Measurements from ENCODE around the gene ADH5.

ADH5 gene

DNA sequence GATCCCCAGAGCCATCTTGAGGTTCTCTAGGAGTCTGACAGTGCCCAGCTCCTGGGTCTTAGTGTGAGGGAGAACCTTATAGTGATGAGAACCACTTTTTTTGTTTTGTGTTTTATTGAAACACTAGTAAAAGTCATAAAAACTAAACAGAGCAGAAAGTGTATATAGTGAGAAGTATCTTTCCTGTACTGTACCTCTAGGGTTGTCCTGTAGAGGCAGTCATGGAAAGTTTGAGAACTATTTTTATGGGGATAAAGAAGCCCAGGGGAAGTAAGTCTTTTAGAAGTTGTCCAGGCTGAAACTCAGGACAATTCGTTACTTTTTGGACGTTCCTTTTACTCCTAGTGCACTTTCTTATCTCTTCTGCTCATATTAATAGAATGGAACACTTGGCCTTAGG lies 40.9 kb downstream of the ADH5 start:
- ChIA-PET CTCF (interaction anchor here (0.9 kb wide), 1 partner anchor 8 kb away, joined by 4 read pairs; no protein-coding TSS in a partner anchor), POLR2A (no interaction called here)
- DNase-seq (ENCODE audit: extremely low spot score), result no peak
- TF ChIP-seq BHLHE40 (IDR thresholded peaks at IDR 0.05; ENCODE audit: borderline replicate concordance) (no peak), FOXA1 (IDR thresholded peaks at IDR 0.05) (no peak), SP1 (IDR thresholded peaks at IDR 0.05) (no peak), NFRKB (IDR thresholded peaks at IDR 0.05) (no peak), TARDBP (IDR thresholded peaks at IDR 0.05) (no peak), LEF1 (IDR thresholded peaks at IDR 0.05; ENCODE audit: borderline replicate concordance) (no peak), L3MBTL2 (conservative IDR thresholded peaks at IDR 0.05) (no peak), SUZ12 (IDR thresholded peaks at IDR 0.05) (no peak), FOXM1 (IDR thresholded peaks at IDR 0.05; ENCODE audit: borderline replicate concordance) (no peak), ARNT (IDR thresholded peaks at IDR 0.05) (no peak), HDGF (IDR thresholded peaks at IDR 0.05; ENCODE audit: borderline replicate concordance) (no peak), ZNF384 (IDR thresholded peaks at IDR 0.05) (no peak), ELF4 (IDR thresholded peaks at IDR 0.05) (no peak), CTBP1 (IDR thresholded peaks at IDR 0.05; ENCODE audit: borderline replicate concordance) (no peak)
- TF ChIP-seq, protein P1, sequence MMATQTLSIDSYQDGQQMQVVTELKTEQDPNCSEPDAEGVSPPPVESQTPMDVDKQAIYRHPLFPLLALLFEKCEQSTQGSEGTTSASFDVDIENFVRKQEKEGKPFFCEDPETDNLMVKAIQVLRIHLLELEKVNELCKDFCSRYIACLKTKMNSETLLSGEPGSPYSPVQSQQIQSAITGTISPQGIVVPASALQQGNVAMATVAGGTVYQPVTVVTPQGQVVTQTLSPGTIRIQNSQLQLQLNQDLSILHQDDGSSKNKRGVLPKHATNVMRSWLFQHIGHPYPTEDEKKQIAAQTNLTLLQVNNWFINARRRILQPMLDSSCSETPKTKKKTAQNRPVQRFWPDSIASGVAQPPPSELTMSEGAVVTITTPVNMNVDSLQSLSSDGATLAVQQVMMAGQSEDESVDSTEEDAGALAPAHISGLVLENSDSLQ (IDR thresholded peaks at IDR 0.05), result no peak

GRCh38 chr4:99043346-99043745 lies 45.2 kb downstream of the ADH5 start:
- ChIA-PET POLR2A (no interaction called here), CTCF (no interaction called here)
- no peak for DNase-seq (ENCODE audit: extremely low spot score)
- TF ChIP-seq FOXA1 (IDR thresholded peaks at IDR 0.05), result no peak
- no peak for TF ChIP-seq SUZ12 (IDR thresholded peaks at IDR 0.05)
- TF ChIP-seq ELF4 (IDR thresholded peaks at IDR 0.05), result no peak
- no peak for TF ChIP-seq LEF1 (IDR thresholded peaks at IDR 0.05; ENCODE audit: borderline replicate concordance)

- POLR2A ChIA-PET, result no interaction called here
- CTCF ChIA-PET, result no interaction called here
- no peak for DNase-seq (ENCODE audit: extremely low spot score)
- no peak for TF ChIP-seq L3MBTL2 (conservative IDR thresholded peaks at IDR 0.05)
- TF ChIP-seq SUZ12 (IDR thresholded peaks at IDR 0.05), result no peak
- no peak for TF ChIP-seq FOXA1 (IDR thresholded peaks at IDR 0.05)
- TF ChIP-seq ARNT (IDR thresholded peaks at IDR 0.05), result no peak
- no peak for TF ChIP-seq ELF4 (IDR thresholded peaks at IDR 0.05)
- no peak for TF ChIP-seq HDGF (IDR thresholded peaks at IDR 0.05; ENCODE audit: borderline replicate concordance)
- TF ChIP-seq NFRKB (IDR thresholded peaks at IDR 0.05), result no peak
- TF ChIP-seq CTBP1 (IDR thresholded peaks at IDR 0.05; ENCODE audit: borderline replicate concordance), result no peak
- TF ChIP-seq BHLHE40 (IDR thresholded peaks at IDR 0.05; ENCODE audit: borderline replicate concordance), result no peak
- TF ChIP-seq, protein P1 (IDR thresholded peaks at IDR 0.05), result no peak
These were observed 50.4 kb downstream of the ADH5 start for GRCh38 chr4:99038213-99038612.

GRCh38 chr4:99033956-99034355 lies 54.6 kb downstream of the ADH5 start:
- POLR2A ChIA-PET, result no interaction called here
- CTCF ChIA-PET, result no interaction called here
- no peak for DNase-seq (ENCODE audit: extremely low spot score)
- no peak for TF ChIP-seq SP1 (IDR thresholded peaks at IDR 0.05)
- no peak for TF ChIP-seq LEF1 (IDR thresholded peaks at IDR 0.05; ENCODE audit: borderline replicate concordance)
- TF ChIP-seq SUZ12 (IDR thresholded peaks at IDR 0.05), result no peak
- TF ChIP-seq, protein P1 (IDR thresholded peaks at IDR 0.05), result no peak
- TF ChIP-seq ELF4 (IDR thresholded peaks at IDR 0.05), result no peak
- no peak for TF ChIP-seq HDGF (IDR thresholded peaks at IDR 0.05; ENCODE audit: borderline replicate concordance)
- TF ChIP-seq CTBP1 (IDR thresholded peaks at IDR 0.05; ENCODE audit: borderline replicate concordance), result no peak
- no peak for TF ChIP-seq FOXM1 (IDR thresholded peaks at IDR 0.05; ENCODE audit: borderline replicate concordance)
- TF ChIP-seq FOXA1 (IDR thresholded peaks at IDR 0.05), result no peak
- TF ChIP-seq NFRKB (IDR thresholded peaks at IDR 0.05), result no peak
- TF ChIP-seq TARDBP (IDR thresholded peaks at IDR 0.05), result no peak
- TF ChIP-seq FOXK2 (IDR thresholded peaks at IDR 0.05), result no peak
- no peak for TF ChIP-seq BHLHE40 (IDR thresholded peaks at IDR 0.05; ENCODE audit: borderline replicate concordance)
- TF ChIP-seq L3MBTL2 (conservative IDR thresholded peaks at IDR 0.05), result no peak
- TF ChIP-seq ZNF384 (IDR thresholded peaks at IDR 0.05), result no peak
- no peak for TF ChIP-seq ARNT (IDR thresholded peaks at IDR 0.05)

DNA sequence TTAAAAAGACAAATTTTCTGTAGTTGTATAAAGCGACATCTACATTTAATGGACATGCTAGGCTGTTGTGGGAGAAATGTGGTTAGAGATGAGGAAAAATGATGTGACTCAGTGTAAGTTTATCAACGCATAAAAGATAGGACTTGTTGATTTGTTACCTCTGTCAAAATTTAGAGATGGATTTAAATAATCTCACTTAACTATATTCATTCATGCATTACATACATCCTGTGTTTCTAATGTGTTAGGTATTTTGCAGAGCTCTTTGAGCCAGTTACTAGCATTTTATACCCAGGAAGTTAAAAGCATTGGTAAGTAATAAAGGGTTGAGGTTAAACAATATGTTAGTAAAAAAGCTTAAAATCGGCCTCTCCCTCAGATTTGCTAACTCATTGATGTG lies 58.7 kb downstream of the ADH5 start:
- ChIA-PET CTCF (interaction anchor here (0.6 to 0.8 kb wide), 2 partner anchors 101 to 812 kb away, joined by 3 to 8 read pairs; partner anchors contain the start of gene EIF4E), POLR2A (no interaction called here)
- TF ChIP-seq TARDBP (IDR thresholded peaks at IDR 0.05), result no peak
- no peak for TF ChIP-seq L3MBTL2 (conservative IDR thresholded peaks at IDR 0.05)
- no peak for TF ChIP-seq NFRKB (IDR thresholded peaks at IDR 0.05)
- no peak for TF ChIP-seq FOXK2 (IDR thresholded peaks at IDR 0.05)
- no peak for TF ChIP-seq HDGF (IDR thresholded peaks at IDR 0.05; ENCODE audit: borderline replicate concordance)
- TF ChIP-seq FOXA1 (IDR thresholded peaks at IDR 0.05), result no peak
- TF ChIP-seq BHLHE40 (IDR thresholded peaks at IDR 0.05; ENCODE audit: borderline replicate concordance), result no peak
- TF ChIP-seq CTBP1 (IDR thresholded peaks at IDR 0.05; ENCODE audit: borderline replicate concordance), result no peak
- no peak for TF ChIP-seq SP1 (IDR thresholded peaks at IDR 0.05)
- TF ChIP-seq, protein P1 (IDR thresholded peaks at IDR 0.05), result no peak
- TF ChIP-seq SUZ12 (IDR thresholded peaks at IDR 0.05), result no peak
- TF ChIP-seq LEF1 (IDR thresholded peaks at IDR 0.05; ENCODE audit: borderline replicate concordance), result no peak
- TF ChIP-seq ELF4 (IDR thresholded peaks at IDR 0.05), result no peak
- no peak for TF ChIP-seq ARNT (IDR thresholded peaks at IDR 0.05)
- no peak for TF ChIP-seq ZNF384 (IDR thresholded peaks at IDR 0.05)
- no peak for TF ChIP-seq FOXM1 (IDR thresholded peaks at IDR 0.05; ENCODE audit: borderline replicate concordance)
- DNase-seq (ENCODE audit: extremely low spot score), result no peak
